GM21526 (cell line): Measurements from ENCODE around the gene C10orf143.

ENCODE experiments used
- ATAC-seq: cut with Tn5 transposase; IDR thresholded peaks from one replicate; pipeline ENCODE4 v1.9.1; 2021; ENCODE audit warnings: moderate library complexity; ENCODE audit not compliant: unreplicated experiment, low FRiP score

The C10orf143 gene

DNA sequence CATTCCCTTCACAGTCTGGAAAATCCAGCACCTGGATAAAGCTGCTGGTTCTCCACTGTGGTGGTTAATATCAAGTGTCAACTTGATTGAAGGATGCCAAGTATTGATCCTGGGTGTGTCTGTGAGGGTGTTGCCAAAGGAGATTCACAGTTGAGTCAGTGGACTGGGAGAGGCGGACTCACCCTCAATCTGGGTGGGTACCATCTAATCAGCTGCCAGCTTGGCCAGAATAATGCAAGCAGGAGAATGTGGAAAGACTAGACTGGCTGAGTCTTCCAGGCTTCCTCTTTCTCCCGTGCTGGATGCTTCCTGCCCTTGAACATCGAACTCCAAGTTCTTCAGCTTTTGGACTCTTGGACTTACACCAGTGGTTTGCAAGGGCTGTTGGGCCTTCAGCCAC, 48.4 kb downstream of the C10orf143 start:
- no peak for ATAC-seq

DNA sequence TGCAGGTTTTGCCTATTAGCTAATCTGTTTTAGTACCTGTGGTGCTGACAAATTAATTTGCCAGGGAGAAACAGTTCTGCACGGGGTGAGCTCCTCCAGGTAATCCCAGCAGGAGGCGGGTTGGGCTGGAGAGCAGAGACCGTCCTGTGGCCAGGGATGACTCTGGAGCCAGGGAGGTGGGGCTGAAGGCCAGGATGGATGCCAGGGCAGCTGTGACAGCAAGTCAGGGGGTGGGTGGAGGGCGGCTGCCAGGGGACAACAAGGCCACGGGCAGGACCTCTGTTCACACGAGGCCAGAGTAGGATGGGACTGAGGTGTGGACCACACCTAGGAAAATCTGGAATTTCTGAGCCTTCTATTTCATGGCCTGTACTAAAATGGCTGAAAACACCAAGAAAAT, 48.9 kb downstream of the C10orf143 start:
- ATAC-seq: no peak

DNA sequence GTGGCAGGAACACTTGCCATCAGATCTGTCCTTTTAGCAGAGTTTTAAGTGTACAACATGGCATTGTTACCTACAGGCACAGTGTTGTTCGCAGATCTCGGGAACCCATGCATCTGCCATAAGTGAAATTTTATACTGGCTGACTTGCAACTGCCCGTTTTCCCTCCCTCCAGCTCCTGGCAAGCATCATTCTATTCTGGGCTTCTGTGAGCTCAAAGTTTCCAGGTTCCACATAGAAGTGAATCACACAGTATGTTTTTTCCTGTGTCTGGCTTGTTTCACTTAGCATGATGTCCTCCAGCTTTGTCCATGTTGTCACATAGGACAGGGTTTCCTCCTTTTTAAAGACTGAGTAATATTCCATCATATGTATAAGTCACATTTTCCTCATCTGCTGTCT, 56.6 kb downstream of the C10orf143 start:
- ATAC-seq: no peak

DNA sequence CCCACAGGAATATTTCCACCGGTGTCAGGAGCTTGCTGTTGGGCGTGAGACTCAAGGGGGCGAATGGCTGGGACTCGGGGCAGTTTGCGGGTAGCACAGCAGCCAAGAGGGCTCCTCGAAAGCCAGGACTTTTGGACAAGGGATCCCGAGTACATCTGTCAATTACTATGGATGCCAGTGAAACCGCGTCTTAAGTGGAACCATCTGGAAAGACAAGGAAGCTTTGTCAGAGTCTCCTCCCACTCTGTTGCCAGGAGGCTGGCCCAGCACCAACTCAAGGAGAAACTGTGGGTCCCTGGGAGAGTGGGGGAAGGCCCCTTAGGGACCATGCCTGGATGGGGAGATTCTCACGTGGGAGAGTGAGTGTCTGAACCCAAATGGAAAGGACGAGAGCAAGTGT, 57.1 kb downstream of the C10orf143 start:
- no peak for ATAC-seq

DNA sequence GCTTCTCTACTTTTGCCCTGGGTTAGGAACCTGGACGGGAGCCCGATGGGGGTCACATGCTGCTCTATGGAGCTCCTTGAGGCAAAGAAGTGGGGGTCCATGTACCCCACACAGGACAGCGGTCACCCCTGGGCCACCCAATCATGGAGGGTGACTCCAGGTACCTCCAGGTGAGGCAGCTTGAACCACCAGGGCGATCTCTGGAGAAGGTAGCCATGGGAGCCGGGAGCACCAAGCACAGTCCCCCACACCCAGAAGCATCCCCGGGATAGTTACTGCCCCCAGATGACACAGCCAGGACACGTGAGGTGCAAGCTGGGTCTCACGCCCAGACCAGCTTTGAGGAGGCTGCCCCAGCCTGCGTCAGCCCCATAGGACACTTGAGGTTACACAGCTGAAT, 58.4 kb downstream of the C10orf143 start:
- ATAC-seq: no peak

DNA sequence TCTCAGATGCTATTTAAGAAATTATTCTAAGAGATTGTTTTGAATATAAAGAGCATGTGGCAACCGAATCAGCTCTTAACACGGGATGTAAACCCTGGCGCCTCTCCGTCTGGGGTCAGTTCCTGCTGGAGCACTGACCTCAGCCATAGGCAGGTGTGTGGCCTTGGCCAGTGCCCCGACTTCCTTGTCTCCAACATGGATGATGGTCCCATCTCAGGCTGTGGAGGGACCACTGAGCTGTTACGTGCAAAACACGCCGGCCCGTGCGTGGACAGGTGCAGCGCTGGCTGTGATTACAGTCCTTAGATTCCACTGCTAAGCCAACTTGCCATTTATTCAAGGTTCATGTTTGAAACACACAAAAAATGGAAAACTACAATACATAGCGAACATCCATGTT, 59.9 kb downstream of the C10orf143 start:
- ATAC-seq: no peak

DNA sequence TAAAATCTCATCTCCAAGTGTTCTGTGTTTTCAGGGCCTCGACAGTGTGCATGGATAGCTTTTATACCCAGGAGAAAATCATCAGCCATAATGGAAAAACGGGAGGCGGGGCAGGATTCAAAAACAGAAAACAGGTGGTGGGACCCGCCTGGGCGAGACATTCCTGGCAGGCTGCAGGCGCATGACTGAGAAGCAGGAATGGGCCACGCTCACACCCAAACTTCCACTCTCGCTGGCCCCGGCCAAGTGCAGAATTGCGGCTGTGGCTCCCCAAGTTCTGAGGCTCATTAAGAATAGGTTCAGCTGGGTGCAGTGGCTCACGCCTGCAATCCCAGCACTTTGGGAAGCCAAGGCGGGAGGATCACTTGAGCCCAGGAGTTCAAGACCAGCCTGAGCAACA, 60.6 kb downstream of the C10orf143 start:
- ATAC-seq: no peak

DNA sequence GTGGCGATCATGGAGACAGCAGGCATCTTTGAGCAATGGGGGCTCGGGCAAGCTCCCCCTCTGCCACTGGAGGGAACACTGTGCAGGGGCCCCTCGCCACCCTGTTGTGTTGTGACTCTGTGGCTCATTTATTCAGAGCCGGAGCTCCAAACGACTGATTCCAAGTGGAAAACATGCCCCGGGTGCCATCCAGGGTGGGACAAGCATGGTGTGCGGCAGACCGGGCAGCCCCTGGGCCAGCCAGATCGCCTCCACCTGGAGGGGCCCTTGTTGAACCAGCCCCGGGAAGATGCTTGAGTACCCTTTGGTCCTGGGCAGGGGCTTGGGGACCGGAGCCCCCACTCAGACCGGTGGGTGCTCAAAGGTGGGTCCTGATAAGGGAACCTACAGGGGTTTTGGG, 61.4 kb downstream of the C10orf143 start:
- no peak for ATAC-seq

DNA sequence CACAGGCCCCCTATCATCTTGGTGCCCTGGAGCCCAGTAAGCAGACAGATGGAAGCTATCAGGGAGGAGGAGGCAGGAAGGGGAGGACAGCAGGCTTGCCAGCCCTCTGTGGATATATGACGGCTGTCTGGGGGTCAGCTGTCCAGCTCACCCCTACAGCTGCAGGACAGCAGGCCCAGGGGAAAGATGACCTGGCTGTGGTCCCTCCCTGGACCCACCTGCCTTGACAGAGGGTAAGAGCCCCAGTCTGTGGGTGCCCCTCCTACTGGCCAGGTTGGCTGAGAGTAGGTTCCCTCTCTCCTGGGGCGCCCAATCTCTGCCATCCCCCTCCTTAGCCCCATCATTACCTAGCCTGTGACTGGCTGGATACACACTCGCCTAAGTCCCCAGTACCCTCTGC, 62.5 kb downstream of the C10orf143 start:
- ATAC-seq: no peak

DNA sequence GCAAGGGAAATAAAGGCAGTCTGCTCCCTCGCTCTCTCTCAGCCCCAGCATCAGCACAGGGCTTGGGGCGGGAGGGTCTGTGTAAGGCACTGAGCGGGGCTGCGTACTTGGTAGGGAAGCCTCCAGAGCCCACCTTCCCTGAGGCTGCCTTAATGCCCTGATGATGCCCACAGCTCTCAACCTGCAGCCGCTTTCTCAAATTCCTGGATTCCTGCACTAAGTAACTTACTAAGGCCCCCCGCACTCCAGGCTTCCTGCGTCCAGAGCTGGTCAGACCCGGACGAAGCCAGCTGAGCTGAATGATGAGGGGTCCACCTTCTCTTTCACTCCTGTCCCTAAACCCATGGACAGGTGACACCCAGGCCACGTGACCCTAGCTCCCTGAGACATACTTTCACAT, 63.3 kb downstream of the C10orf143 start:
- no peak for ATAC-seq

DNA sequence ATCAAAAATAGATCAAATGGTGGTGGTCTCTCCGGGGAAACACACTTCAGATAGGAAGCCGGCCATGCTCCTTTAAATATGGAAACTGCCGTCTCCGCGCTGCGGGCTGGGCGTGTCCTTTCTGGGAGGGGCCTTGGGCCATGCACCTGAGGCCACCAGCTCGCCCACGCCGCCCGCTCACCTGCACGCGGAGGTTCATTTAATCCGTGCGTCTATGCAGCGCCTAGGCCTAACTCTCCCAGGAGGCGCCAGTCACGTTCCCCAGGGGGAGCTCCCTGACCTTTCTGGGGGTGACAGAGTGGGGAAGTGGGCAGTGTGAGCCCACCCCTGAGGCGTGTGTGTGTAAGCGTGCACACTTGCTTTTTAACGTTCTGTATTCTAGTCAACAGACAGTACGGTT, 64.0 kb downstream of the C10orf143 start:
- ATAC-seq: no peak

DNA sequence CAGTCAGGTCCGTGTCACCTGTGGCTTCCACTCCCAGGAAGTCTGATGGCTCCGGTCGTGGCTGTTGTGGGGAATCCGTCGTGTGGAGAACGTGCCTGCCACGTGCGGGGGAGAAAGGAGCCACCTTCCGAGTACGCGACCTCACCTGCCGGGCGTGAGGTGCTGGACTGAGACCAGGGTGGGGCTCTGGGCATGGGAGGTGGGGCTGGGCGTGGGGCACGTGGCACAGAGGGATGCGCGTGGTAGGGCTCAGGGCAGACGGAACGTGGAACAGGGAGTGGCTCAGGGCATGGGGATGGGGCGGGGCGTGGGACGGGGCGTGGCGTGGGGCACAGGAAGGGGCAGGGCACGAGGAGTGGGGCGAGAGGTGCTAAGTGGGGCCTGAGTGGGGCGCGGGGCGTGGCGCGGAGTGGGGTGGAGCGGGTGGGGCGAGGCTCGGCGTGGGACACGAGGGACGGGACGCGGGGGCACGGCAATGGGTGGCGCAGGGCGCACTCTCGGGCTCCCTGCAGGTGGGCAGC, 64.8 kb downstream of the C10orf143 start:
- no peak for ATAC-seq

DNA sequence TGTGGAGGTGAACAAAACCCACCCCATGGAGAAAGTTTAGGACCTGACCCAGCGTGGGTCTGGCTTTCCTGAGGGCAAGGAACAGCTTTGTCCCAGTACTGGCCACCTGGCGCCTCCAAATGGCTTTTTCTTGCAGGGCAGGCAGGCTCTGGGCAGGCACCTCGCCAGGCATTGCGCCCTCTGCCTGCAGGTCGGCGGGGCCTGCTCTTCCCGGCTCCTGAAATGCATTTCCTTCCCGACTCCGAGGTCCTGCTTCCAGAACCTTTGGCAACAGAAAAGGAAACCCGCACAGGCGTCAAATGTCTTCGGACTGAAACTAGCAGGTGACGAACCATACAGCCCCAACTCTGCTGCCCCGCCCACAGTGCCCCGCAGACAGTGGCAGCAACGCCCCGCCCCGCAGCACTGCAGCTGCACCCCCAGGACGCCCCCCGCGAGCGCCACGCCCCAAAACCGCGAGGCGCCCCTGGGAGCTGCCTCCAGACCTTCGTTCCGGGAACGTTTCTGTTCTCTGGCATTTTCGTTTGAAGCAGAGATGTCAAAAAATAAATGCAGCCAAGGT, 65.5 kb downstream of the C10orf143 start:
- no peak for ATAC-seq

DNA sequence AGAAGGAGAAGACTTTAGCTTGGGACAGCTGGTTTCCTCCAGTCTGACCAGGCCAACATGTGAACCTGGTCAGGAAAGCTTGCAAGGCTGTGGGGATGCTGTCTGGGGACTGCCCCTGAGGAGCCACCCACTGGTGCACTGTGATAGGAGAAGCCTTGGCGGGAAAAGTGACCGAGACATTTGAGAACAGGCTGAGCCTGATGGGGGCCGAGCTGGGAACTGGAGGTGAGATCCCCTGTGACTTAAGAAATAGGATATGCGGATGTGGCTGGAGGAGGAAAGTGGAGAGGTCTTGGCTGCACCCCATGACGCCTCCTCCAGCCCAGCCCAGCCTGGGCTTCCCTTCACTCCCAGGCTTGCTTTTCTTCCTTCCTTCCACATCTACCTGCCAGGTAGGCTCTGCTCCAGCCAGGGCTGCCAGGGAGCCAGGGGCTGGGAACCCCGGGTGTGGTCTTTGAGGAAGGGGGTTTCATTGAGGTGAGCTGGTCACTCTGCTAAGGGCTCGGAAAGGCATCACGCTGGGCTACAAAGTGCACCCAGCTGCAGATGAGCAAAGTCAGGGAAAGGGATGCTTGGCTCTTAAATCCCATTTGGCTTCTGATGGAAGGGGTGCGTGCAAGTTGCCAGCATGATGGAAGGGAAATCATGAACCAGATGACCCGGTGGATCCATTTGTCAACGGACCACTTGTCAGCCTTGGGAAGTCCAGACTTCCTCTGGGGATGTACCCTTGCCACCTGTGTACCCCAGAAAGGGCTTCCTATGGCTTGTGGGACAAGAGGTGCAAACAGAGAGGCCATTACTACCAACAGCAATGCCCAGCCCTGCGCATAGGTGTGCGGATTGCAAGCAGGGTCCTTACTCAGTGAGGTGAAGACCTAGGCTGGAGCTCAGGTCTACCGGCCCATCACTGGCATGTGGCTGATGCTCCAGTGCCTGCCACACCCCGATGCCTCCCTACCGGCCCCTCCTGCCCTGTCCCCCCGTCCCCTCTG, 66.3 kb downstream of the C10orf143 start:
- no peak for ATAC-seq

DNA sequence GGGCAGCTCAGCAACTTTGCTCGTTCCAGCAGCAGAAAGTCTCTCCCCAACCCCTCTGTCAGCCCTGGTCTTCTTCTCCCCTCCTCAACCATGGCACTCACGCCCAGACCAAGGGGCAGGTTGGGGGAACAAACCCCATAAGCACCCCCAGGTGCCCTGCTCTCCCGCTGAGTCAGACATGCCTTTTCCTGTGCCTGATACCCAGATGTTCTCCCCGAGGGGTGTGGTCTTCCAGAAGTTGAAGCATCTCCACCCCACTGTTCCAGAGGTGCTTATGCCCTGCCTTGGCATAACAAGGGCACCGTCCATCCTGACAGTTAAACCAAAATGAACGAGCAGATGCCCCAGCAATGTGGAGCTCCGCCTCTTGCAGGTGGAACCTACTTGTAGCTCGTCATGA, 67.1 kb downstream of the C10orf143 start:
- no peak for ATAC-seq

DNA sequence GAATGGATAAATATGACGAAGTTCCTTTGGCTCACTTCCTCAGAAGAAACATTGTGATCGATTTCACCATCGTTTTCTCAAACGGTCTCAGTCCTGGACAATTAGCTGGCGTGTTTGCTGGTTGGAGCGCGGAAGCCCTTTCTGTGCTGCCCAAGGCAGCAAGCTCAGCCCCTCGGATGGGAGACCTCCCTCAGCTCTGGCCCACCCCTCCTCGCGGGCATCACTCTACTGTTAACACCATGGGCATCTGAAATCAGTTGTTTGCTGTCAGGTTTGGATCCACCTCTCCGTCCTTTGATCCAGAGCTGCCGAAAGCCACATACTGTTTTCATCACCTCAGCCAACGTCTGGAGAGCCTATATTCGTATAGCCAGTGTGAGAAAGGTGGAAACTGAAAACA, 68.2 kb downstream of the C10orf143 start:
- no peak for ATAC-seq

DNA sequence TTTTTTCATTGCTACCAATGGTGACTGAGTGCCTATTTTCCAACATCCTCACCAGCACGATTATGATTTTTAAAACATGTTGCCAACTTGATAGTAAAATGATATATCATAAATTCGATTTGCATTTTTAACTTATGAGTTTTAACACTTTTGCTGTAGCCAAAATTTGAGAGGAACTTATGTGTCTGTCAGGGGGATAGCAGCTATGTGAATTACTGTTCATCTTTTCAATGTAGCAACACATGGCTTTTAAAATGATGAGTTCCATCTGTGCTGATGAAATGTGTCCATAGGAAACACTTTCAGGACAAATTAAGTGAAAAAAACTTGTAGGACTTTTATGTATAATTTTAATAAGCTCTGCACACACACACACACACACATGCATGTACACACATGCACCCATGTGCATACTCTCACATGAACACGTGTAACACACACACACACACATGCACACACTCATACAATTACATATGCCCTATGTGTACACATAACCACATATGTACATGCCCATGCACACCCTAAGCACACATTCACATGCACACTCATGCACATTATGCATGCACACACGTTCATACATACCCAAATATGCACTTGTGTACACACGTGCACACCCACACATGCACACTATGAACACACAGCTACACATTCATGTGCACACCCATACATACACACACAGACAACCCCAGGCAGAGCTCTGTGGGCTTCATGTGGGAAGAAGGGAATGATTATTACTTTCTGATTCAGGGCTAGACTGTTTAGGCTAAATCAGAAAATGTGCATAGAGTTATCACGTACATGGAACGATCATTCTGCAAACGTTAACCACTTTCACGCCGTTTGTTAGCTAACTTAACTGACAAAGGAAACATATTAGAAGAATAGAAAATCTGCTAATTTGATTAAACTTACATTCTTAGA, 68.9 kb downstream of the C10orf143 start:
- ATAC-seq: no peak

DNA sequence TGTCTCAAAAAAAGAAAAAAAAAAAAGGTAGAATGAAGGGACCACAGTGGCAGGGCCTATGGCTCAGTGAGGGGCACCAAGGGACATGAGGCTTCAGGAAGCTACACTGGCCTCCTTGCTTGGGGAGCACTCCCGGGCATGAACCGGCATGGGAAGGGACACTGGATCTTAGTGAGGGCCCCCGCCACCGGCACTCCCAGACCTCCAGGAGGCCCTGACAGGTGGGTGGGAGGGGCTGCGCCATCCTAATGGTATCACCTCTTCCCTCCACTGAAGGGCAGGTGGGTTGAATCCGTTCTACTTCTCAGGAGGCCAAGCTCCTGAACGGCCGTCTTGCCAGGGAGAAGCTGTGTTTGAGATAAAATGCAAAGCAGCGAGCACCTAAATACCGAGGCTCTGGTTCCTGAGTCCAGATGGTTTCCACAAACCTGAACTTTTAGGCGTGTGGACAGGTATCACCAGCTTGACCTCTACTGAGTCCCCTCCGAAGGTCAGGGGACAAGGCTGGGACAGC, 69.8 kb downstream of the C10orf143 start:
- ATAC-seq: no peak

DNA sequence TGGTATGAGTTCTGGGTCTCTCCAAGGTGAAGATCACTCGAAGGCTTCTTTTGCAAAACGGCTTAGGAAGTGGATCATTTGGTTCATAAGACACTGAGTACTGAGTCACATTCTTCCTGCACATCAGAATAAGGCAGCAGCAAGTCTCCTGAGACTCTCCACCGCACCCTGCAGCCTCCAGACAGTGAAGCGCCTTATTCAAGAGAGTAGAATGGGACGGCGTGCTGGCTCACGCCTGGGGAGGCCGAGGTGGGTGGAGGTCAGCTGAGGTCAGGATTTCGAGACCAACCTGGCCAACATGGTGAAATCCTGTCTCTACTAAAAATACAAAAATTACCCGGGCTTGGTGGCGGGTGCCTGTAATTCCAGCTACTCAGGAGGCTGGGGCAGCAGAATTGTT, 70.3 kb downstream of the C10orf143 start:
- no peak for ATAC-seq

DNA sequence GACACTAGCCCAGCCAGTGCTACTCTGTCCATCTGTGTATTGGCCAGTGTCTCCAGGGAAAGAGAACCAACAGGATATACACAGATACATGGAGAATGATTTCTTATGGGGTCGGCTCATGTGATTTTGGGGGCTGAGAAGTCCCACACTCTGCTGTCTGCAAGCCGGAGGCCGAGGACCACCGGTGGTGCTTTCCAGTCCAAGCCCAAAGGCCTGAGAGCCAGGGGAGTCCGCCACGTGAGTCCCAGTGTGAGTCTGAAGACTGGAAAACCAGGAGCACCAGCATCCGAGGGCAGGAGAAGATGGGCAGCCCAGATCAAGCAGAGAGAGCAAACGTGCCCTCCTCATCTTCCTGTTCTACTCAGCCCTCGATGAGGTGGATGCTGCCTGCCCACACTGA, 71.5 kb downstream of the C10orf143 start:
- ATAC-seq: no peak
